Neuronal stem cell (in vitro differentiated cells): ENCODE results near the gene TSPAN15.

Experiments
- DNase-seq: peaks from one replicate; pipeline ENCODE4 v3.0.0-alpha.2; 2013; ENCODE audit warnings: low spot score
- H2AFZ ChIP-seq: one replicate; pipeline ENCODE4 v1.6.1; 2013; ENCODE audit warnings: mild to moderate bottlenecking, low read length, inconsistent platforms
- H2AK5ac ChIP-seq: 2 replicates; pipeline ENCODE4 v1.6.1; 2013; ENCODE audit warnings: low read depth, mild to moderate bottlenecking, inconsistent platforms, low read length, moderate library complexity, mixed read lengths
- H2BK120ac ChIP-seq: 2 replicates; pipeline ENCODE4 v1.6.1; 2013; ENCODE audit warnings: low read depth, mild to moderate bottlenecking, inconsistent platforms, low read length, moderate library complexity, mixed read lengths
- H2BK12ac ChIP-seq: one replicate; pipeline ENCODE4 v1.6.1; 2013; ENCODE audit warnings: low read length, inconsistent platforms
- H2BK15ac ChIP-seq: 2 replicates; pipeline ENCODE4 v1.6.1; 2013; ENCODE audit warnings: mild to moderate bottlenecking, low read length, inconsistent platforms, mixed read lengths
- H2BK5ac ChIP-seq: one replicate; pipeline ENCODE4 v1.6.1; 2013; ENCODE audit warnings: inconsistent platforms, mild to moderate bottlenecking, low read length, moderate library complexity
- H3K14ac ChIP-seq: one replicate; pipeline ENCODE4 v1.6.1; 2013; ENCODE audit warnings: low read length, inconsistent platforms
- H3K18ac ChIP-seq: 2 replicates; pipeline ENCODE4 v1.6.1; 2013; ENCODE audit warnings: low read length, inconsistent platforms
- H3K23ac ChIP-seq: 2 replicates; pipeline ENCODE4 v1.6.1; 2013; ENCODE audit warnings: low read depth, mild to moderate bottlenecking, mixed read lengths, low read length, inconsistent platforms; ENCODE audit not compliant: poor library complexity
- H3K27ac ChIP-seq: replicated peaks from 3 replicates; pipeline ENCODE4 v1.5.1; 2013; ENCODE audit warnings: low read length, inconsistent platforms
- H3K27me3 ChIP-seq, 3 experiments: 2 replicates each; pipeline ENCODE4 v1.6.1; 2013; ENCODE audit warnings: low read length in 3 of 3, mild to moderate bottlenecking in 2 of 3, inconsistent platforms in 1 of 3, low read depth in 1 of 3, mixed read lengths in 1 of 3, moderate library complexity in 1 of 3; ENCODE audit not compliant: control insufficient read depth in 3 of 3, insufficient read depth in 3 of 3
- H3K36me3 ChIP-seq, 2 donors: replicated peaks in 1 of 2; 2 replicates each; pipeline ENCODE4 v1.6.1; 2013; ENCODE audit warnings: low read length in 2 of 2; ENCODE audit not compliant: control insufficient read depth in 2 of 2, insufficient read depth in 2 of 2
- H3K4ac ChIP-seq: 2 replicates; pipeline ENCODE4 v1.6.1; 2013; ENCODE audit warnings: inconsistent platforms, mild to moderate bottlenecking, low read length, moderate library complexity
- H3K4me1 ChIP-seq, 2 donors: 1 replicate in 1 of 2; 2 replicates in 1 of 2; pipeline ENCODE4 v1.6.1; 2013; ENCODE audit warnings: low read length in 2 of 2, low read depth in 1 of 2; ENCODE audit not compliant: control insufficient read depth in 2 of 2, insufficient read depth in 1 of 2
- H3K4me2 ChIP-seq: one replicate; pipeline ENCODE4 v1.6.1; 2013; ENCODE audit warnings: mild to moderate bottlenecking, low read length, inconsistent platforms; ENCODE audit not compliant: insufficient read depth, poor library complexity, severe bottlenecking
- H3K4me3 ChIP-seq, 2 donors: 2 replicates each; pipeline ENCODE4 v1.5.1; 2013; ENCODE audit warnings: low read length in 2 of 2, mild to moderate bottlenecking in 2 of 2, inconsistent platforms in 1 of 2, moderate library complexity in 1 of 2
- H3K79me1 ChIP-seq: one replicate; pipeline ENCODE4 v1.6.1; 2013; ENCODE audit warnings: low read depth, mild to moderate bottlenecking, inconsistent platforms, low read length, moderate library complexity
- H3K9ac ChIP-seq: one replicate; pipeline ENCODE4 v1.6.1; 2013; ENCODE audit warnings: mild to moderate bottlenecking, low read depth, low read length, inconsistent platforms; ENCODE audit not compliant: poor library complexity
- H3K9me3 ChIP-seq, 2 donors: replicated peaks in 1 of 2; 2 replicates each; pipeline versions ENCODE3 to v1.6.1; 2013; ENCODE audit warnings: low read length in 2 of 2, mild to moderate bottlenecking in 2 of 2, inconsistent platforms in 1 of 2, low read depth in 1 of 2, mixed read lengths in 1 of 2, moderate library complexity in 1 of 2; ENCODE audit not compliant: control insufficient read depth in 2 of 2, insufficient read depth in 1 of 2
- H4K8ac ChIP-seq: one replicate; pipeline ENCODE4 v1.6.1; 2013; ENCODE audit warnings: low read depth, mild to moderate bottlenecking, inconsistent platforms, low read length, moderate library complexity
- H4K91ac ChIP-seq: one replicate; pipeline ENCODE4 v1.6.1; 2013; ENCODE audit warnings: low read length, low read depth, mild to moderate bottlenecking, inconsistent platforms; ENCODE audit not compliant: poor library complexity
- WGBS, 2 donors: extraction: QIAGEN DNeasy Blood & Tissue Kit; methylation state at CpG; one replicate each; pipeline ENCODE4 v1.1.7; 2013; ENCODE audit warnings: missing lambda C conversion rate in 2 of 2, mixed read lengths in 1 of 2; ENCODE audit not compliant: insufficient read length in 2 of 2, insufficient replicate concordance in 1 of 2; ENCODE audit errors: extremely low coverage in 2 of 2; 5-methylcytosine and 5-hydroxymethylcytosine counted together

Gene TSPAN15

GRCh38 chr10:69515699-69516259, 64.5 kb downstream of the TSPAN15 start:
- H3K4ac ChIP-seq = no peak overlapping the region
- no peaks in the 10 kb centered on the region for H3K27me3 ChIP-seq
- no peak overlapping the region for H2BK120ac ChIP-seq
- H3K4me3 ChIP-seq = no peak overlapping the region
- H2AK5ac ChIP-seq = no peak overlapping the region
- H4K8ac ChIP-seq = no peak overlapping the region
- no peak overlapping the region for H2BK12ac ChIP-seq
- H3K23ac ChIP-seq = no peak overlapping the region
- DNase-seq = peak; percentile 70
- no peak overlapping the region for H2BK5ac ChIP-seq
- H2AFZ ChIP-seq = no peak overlapping the region
- no peaks in the 10 kb centered on the region for H3K4me1 ChIP-seq
- H3K4me2 ChIP-seq = no peak overlapping the region
- no peak overlapping the region for H3K14ac ChIP-seq
- no peak overlapping the region for H3K9ac ChIP-seq
- no peaks in the 10 kb centered on the region for H3K36me3 ChIP-seq
- no CpG with 5 or more reads among the region's 11 CpGs for WGBS, 2 donors
- H4K91ac ChIP-seq = no peak overlapping the region
- no peak overlapping the region for H3K27ac ChIP-seq
- H3K18ac ChIP-seq = peak overlapping the region; percentile 9
- H2BK15ac ChIP-seq = no peak overlapping the region
- H3K79me1 ChIP-seq = no peaks in the 10 kb centered on the region
- H3K9me3 ChIP-seq = no peaks in the 10 kb centered on the region

GRCh38 chr10:69516316-69516715, 65.1 kb downstream of the TSPAN15 start:
- no peak overlapping the region for H3K9ac ChIP-seq
- no peak overlapping the region for H2BK12ac ChIP-seq
- no peak overlapping the region for H2BK15ac ChIP-seq
- H3K14ac ChIP-seq = no peak overlapping the region
- no peak overlapping the region for H3K18ac ChIP-seq
- no peak overlapping the region for H2AK5ac ChIP-seq
- no peak overlapping the region for H3K27ac ChIP-seq
- H3K79me1 ChIP-seq = no peaks in the 10 kb centered on the region
- H3K4me1 ChIP-seq = no peaks in the 10 kb centered on the region
- H4K91ac ChIP-seq = no peak overlapping the region
- WGBS, 2 donors = no CpG with 5 or more reads among the region's 3 CpGs
- H3K9me3 ChIP-seq = no peaks in the 10 kb centered on the region
- H3K23ac ChIP-seq = no peak overlapping the region
- H3K36me3 ChIP-seq = no peaks in the 10 kb centered on the region
- H3K27me3 ChIP-seq = no peaks in the 10 kb centered on the region
- H3K4me3 ChIP-seq = no peak overlapping the region
- no peak overlapping the region for H2BK5ac ChIP-seq
- no peak overlapping the region for H3K4me2 ChIP-seq
- peak; percentile 57 for DNase-seq
- no peak overlapping the region for H2BK120ac ChIP-seq
- no peak overlapping the region for H2AFZ ChIP-seq
- no peak overlapping the region for H4K8ac ChIP-seq
- H3K4ac ChIP-seq = no peak overlapping the region

- no peak overlapping the region for H2BK12ac ChIP-seq
- H2BK5ac ChIP-seq = no peak overlapping the region
- H3K9me3 ChIP-seq = no peaks in the 10 kb centered on the region
- H2AK5ac ChIP-seq = peak overlapping the region; percentile 42
- no peak for DNase-seq
- H3K27ac ChIP-seq = no peak overlapping the region
- H3K14ac ChIP-seq = no peak overlapping the region
- no peak overlapping the region for H3K9ac ChIP-seq
- no peak overlapping the region for H4K91ac ChIP-seq
- H3K4me1 ChIP-seq = no peaks in the 10 kb centered on the region
- H3K79me1 ChIP-seq = no peaks in the 10 kb centered on the region
- peak overlapping the region; percentile 29 for H2BK120ac ChIP-seq
- no peak overlapping the region for H2BK15ac ChIP-seq
- H3K18ac ChIP-seq = peak overlapping the region; percentile 11
- WGBS, 2 donors = no CpG with 5 or more reads among the region's 4 CpGs
- no peak overlapping the region for H2AFZ ChIP-seq
- no peaks in the 10 kb centered on the region for H3K27me3 ChIP-seq
- no peak overlapping the region for H4K8ac ChIP-seq
- H3K23ac ChIP-seq = no peak overlapping the region
- no peak overlapping the region for H3K4me3 ChIP-seq
- no peak overlapping the region for H3K4me2 ChIP-seq
- no peaks in the 10 kb centered on the region for H3K36me3 ChIP-seq
- no peak overlapping the region for H3K4ac ChIP-seq
These were observed 65.5 kb downstream of the TSPAN15 start for GRCh38 chr10:69516796-69517195.

- Histone ChIP-seq H2BK120ac (no peak overlapping the region), H4K91ac (no peak overlapping the region), H3K36me3 (no peaks in the 10 kb centered on the region), H3K14ac (no peak overlapping the region), H2AK5ac (no peak overlapping the region), H3K23ac (no peak overlapping the region), H3K27me3 (no peaks in the 10 kb centered on the region), H3K18ac (no peak overlapping the region), H2BK15ac (no peak overlapping the region), H3K4me1 (no peaks in the 10 kb centered on the region), H2BK5ac (no peak overlapping the region), H2BK12ac (no peak overlapping the region), H2AFZ (no peak overlapping the region), H4K8ac (no peak overlapping the region), H3K4me2 (no peak overlapping the region), H3K79me1 (no peaks in the 10 kb centered on the region), H3K9me3 (no peaks in the 10 kb centered on the region), H3K27ac (no peak overlapping the region), H3K4me3 (no peak overlapping the region), H3K9ac (no peak overlapping the region), H3K4ac (no peak overlapping the region)
- no peak for DNase-seq
- no CpG with 5 or more reads among the region's 9 CpGs for WGBS, 2 donors
These were observed 66.1 kb downstream of the TSPAN15 start for GRCh38 chr10:69517271-69517848.
